COLO668 (cell line): Measurements from ENCODE around the gene IDH1.
"Not testable (repeated sequence)": the region's sequence is repeated elsewhere in the genome, so short reads cannot be mapped to it uniquely, and the experiment has no call there.

Experiments
- DNase-seq: peaks from one replicate; lab custom pipeline; 2025; ENCODE audit not compliant: unreplicated experiment; lab: John Stamatoyannopoulos, UW

IDH1 gene

DNA sequence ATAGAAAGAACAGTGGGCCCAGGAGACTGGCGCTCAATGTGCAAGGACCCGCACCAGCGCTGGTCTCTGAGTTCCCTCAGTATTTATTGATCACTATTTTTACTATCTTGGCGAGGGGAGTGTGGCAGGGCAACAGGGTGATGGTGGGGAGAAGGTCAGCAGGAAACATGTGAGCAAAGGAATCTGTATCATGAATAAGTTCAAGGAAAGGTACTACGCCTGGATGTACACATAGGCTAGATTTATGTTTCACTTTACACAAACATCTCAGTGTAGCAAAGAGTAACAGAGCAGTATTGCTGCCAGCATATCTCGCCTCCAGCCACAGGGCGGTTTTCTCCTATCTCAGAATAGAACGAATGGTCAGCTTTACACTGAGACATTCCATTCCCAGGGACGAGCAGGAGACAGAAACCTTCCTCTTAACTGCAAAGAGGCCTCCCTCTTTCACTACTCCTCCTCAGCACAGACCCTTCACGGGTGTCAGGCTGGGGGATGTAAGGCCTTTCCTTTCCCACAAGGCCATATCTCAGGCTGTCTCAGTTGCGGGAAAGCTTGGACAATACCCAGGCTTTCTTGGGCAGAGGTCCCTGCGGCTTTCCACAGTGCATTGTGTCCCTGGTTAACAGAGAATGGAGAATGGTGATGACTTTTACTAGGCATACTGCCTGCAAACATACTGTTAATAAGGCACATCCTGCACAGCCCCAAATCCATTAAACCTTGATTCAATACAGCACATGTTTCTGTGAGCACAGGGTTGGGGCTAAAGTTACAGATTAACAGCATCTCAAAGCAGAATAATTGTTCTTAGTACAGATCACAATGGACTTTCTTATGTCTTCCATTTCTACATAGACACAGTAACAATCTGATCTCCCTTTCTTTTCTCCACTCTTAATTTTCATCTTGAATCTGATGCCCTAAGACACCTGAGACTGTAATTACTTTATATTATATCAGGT, 2.3 kb upstream of the IDH1 start:
- DNase-seq: not testable (repeated sequence)

DNA sequence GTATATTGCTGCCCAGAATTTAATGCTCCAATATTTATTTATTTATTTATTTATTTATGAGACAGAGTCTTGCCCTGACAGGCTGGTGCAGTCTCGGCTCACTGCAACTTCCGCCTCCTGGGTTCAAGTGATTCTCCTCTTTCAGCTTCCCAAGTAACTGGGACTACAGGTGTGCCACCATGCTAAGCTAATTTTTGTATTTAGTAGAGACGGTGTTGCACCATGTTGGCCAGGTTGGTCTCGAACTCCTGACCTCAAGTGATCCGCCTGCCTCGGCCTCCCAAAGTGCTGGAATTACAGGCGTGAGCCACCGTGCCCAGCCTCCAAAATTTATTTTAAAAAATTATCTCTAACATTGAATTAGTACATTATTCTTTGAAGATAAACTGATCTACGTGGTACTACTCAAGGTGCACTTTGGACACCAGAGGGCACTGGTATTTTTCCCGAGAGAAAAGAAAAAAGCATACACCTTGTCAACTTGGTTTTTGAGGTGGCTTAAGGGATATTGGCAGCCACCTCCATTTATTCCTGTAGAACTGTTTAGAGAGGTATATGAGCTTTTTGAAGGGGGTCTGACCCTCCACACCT, 1.4 kb upstream of the IDH1 start:
- no peak for DNase-seq

DNA sequence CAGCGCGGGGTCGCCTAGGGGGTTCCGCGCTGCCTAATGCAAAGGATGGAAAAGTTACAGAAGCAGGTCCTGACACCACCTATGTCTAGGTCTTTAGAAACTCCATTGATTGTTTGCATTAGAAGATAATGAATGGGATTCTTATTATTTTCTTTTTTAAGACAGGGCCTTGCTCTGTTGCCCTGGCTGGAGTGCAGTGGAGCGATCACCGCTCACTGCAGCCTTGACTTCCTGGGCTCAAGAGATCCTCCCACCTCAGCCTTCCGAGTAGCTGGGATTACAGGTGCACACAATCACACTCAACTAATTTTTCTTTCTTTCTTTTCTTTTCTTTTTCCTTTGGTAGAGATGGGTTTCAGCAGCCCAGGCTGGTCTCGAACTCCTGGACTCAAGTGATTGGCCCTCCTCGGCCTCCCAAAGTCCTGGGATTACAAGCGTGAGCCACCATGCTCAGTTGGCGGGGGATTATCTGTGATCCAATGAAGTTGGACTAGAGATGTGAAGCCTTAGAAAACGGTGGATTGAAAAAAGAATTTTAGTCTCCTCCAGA, 761 bp upstream of the IDH1 start:
- DNase-seq: no peak

DNA sequence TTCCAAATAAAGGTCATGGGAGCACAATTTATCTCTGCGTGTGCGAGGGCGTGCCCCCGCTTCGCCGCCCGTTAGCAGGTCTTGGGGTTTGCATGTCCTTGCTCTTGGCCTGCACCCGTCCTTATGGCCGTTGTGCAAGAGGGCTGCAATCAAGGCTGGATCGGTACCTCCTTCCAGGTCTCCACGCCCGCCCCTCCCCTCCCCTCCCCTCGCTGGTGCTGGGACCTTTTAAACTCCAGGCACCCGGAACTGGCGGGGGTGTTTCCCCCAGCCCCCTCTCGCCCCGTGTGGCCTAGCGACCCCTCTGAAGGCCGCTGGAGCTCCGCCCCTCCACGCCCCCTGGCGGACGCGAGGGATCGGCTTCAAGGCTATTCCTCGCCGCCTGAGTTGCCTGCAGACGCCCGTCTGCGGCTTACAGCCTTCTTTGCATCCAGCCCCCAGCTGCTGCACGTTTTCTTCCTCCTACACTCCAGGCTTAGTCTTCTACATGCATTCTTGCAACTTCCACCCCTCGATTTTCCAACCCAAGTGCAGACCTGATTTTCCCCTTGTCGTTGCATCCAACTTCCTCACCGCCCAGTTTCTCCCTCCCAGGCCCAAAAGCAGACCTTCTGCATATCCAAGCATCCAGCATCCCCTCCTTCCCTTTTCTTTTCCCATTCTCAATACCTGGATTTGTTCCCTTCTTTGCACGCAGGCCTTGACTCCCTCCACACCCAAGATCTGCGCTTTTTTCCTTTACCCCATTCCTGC, 577 bp downstream of the IDH1 start:
- peak; percentile 82 for DNase-seq

DNA sequence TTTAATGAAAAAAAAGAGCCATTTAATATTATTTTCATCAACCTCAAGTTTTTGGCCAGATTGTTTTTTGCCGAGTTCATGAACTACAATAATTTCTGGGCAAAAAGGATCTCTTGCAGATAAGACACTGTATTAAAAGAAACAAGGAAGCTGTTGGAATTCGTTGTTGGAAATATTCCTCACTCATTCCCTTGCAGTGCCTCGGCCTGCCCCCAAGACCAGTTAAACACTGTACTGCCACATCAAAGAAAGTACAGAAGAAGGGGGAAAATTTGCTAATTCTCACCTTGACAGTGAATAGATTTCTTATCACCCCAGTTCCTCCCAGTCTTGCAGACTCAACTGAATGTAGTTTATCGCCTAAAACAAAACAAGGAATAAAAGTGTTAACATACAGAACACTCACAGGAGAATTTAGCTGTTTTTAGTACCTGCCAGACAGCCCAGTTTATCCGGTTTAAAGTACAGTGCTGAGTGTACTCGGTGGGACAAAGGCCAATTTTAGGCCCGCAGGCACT, 1.2 kb downstream of the IDH1 start:
- no peak for DNase-seq

DNA sequence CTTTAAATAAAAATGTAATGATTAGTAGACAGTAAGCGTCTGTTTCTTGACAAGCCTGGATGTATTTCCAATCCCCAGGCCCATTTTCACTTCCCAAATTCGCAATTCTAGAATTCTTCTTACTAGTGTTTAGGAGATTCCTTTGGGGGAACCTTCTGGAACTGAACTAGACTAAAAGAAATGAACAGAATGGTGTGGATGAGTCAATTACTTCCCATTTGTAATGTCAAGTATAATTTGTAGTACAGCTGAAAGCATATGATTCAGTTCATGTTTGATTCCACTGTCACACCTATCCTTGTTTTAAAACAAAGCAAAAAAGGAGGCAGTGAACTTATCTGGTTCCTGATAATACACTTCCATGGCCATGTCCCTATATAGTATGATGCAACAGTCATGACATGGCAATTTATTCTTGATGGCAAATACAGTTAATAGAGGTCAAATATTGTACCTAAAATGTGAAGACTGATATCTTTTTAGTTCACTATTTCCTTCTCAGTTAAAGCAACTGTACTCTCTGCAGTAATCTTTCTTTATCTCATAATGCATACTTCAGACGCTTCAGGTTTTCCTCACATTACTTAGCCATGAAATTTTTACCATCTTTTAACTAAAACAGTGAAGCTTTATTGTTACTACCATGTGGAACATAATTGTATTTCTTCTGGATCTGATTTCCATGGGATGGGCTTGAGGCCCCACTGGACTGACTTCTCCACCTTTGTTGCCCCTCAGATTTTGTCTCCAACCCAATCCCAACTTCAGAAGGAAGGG, 2.0 kb downstream of the IDH1 start:
- DNase-seq: no peak

DNA sequence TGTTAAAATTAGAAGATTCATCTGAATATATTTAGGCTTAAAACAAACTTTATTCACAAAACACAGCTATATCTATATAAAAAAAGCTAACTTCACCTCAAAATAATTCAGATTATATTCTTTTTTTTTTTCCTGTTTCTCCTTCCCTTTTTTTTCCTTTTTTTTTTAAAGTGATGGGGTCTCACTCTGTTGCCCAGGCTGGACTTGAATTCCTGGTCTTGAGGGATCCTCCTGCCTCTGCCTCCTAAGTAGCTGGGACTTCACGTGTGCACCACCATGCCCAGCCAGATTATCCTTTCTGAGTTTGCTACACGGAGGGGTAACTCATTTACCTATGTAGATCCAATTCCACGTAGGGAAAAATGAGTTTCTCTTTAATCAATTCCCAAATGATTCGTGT, 3.8 kb downstream of the IDH1 start:
- DNase-seq: no peak

DNA sequence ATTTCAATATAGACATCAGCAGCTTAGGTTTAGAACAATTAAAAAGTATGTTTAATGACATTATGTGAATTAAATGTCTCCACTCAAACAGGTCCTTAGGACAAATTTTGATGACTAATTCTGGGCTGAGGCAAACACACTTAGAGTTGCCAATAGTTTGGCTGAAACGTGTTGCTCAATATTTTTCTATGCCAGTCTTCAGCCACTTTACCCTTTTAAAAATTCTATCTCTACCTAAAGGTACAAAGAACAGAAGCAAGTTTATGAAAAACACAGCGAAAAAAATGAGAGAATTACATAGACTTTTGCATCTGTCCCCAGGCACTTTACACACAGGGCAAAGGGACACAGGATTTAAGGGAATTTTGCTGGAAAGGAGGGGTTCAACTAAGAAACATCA, 4.5 kb downstream of the IDH1 start:
- no peak for DNase-seq

DNA sequence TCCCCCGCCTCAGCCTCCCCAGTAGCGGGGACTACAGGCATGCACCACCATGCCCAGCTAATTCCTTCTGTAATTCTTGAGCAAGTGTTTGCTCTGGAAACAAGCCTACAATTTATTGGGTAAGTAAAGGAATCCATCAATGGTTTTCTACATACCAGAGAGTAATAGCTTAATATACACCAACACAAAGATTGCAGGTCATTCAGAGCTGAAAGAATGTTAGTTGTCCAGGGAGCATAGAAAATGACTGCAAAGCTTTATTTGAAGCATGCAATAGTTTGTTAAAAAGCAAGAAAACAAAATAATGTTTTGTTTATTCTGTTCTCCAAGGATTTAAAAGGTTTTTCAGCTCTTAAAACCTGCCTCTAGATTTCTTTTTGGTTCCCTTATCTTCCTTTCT, 5.6 kb downstream of the IDH1 start:
- no peak for DNase-seq

DNA sequence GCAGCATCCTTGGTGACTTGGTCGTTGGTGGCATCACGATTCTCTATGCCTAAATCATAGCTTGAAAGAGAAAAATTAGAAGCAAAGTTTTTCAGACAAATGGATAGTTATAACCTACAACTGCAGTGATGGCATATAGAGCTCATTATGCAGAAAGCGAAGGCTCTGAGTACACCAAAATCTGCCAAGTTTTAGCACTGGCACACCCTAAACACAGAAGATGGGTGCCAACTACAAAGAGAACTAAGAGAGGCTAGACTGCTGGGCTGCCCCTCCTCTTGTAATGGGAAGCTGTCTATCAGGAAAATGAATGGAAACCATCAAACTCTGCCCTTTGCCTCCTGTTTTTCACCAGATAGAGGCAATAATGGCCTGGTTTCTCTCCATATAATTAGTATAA, 6.3 kb downstream of the IDH1 start:
- no peak for DNase-seq

DNA sequence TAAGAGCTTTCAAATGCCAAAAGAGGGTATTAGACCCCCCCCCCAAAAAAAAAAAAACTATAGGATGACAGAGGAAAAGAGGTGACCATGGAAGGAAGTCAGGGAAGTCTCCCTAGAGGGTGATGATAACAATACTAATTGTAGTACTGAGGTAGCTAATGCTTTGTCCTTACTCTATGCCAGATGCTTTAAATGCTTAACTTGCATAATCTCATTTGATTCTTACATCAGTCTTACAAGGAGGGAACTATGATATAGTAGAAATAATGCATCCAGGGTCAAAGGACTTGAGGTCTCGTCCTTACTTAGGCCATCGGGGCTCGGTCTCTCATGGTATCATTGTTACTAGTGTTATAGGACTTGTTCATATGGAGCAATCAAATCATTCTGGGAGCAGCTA, 9.1 kb downstream of the IDH1 start:
- DNase-seq: no peak

DNA sequence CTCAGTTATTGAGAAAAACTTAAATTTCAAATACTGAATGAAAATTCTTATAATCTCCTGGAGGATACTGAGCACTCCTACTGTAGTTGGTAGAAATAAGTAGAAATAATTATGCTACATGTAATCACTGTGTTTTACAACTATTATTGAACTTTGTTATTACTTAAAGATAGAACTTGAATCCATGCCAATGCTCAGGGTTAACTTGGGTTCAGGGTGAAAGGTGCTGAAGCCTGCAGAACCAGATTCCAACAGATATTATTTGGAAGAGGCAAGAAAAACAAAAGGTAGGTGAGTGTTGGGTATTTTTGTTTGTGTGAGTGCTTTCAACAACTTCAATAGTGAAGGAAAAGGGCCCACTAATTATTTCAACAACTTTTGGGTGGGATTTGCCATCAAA, 10.4 kb downstream of the IDH1 start:
- DNase-seq: no peak

DNA sequence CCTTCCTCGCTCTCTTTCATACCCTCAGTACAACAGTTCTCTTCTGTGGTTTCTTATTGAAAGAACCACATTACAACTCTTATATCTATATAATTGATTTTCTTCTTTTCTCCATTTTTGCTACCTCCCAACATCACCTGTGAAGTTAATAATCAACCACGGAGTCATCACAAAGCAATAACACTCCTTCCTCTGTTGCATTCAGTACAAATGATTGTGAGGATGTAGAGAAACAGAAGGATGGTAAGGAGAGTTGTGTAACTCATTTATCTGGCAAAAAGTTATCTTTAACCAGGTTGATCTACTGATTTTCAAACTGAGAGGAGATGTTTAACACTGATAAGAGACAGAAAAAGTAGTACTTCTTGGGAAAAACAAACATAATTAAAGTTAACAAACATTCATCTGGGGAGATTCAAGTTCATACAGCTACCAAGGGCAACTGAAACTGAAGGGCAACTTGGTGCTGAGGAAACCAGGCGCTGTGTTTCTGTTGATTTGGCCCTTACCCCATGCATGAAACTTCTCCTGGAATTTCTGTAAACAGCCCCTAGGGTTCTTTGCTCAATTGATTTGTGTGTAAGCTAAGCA, 14.2 kb downstream of the IDH1 start:
- DNase-seq: no peak

DNA sequence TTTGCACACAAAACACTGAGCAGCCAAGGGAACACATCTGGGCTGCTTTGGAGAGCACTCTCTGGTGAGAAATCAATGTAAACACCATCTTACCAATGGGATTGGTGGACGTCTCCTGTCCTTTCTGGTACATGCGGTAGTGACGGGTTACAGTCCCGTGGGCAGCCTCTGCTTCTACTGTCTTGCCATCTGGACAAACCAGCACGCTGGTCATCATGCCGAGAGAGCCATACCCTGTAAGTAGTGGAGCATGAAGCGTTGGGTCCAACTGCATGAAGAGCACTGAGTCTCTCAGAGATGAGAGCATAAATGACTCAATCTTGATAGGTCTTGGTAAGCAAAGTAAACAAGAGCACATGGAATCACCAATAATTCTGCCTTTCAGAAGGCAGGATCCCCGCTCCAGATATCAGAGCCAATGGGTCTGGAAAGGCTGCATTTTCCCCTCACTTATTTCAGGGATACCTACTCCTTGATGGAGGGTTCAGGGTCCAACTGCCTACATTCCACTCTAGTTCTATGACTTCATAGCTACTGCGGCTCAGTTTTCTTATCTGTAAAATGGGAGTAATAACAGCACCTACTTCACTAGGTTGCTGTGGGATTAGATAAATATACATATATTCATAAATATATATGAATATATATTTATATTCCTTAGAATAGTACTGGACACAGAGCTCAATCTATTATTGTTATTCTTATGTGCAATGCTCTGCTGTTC, 14.9 kb downstream of the IDH1 start:
- no peak for DNase-seq

DNA sequence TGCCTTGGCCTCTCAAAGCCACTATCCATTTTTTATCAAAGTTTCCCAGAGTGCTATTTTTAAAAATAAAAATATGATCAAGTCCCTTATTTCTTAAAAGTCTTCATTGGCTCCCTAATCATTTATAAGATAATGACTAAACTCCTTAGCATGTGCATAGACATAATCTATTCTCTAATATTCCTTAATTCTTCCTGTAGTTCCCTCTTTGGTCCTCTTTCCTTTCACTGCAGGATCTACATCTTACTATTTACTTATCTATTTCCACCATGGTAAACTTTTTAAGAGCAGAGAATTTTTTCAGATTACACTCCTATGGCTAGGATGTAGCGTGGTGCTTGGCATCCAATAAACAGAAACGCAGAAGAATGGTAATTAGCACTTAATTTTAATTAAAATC, 19.0 kb downstream of the IDH1 start:
- DNase-seq: no peak

DNA sequence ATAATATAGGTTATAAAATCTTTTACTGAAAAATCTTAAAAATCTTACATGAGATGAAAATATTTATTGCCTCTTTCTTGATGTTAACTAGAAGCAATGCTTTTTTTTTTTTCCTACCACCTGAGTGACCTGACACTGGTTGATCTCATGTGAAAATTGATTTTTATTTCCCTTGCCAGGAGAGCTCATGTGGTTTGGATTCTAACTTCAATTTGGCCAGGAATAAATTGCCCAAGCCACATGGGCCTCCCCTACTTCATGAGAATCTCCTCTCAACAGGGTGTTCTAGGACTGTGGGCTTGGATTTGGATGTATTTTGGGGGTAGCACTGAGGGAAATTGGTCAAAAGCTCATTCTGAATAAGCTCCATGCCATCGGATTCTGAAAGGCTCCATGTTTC, 20.1 kb downstream of the IDH1 start:
- no peak for DNase-seq

DNA sequence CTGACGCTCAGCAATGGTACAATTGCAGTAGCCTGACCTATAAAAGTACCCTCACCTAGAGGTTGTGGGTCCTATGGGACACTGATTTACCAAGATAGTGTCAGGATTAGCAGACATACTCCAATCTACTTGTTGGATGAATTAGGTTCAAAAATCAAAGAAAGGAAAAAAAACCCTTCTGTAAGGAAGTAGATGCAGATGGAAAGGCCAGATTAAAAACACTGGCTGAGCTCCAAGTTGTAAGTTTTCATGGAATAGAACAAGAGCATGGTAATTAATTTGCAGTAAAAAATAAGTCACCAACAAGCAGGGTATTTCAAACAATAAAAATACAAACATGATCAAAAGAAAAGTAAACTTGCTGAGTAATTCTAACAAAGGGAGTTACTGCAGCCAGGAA, 26.4 kb downstream of the IDH1 start:
- DNase-seq: no peak

DNA sequence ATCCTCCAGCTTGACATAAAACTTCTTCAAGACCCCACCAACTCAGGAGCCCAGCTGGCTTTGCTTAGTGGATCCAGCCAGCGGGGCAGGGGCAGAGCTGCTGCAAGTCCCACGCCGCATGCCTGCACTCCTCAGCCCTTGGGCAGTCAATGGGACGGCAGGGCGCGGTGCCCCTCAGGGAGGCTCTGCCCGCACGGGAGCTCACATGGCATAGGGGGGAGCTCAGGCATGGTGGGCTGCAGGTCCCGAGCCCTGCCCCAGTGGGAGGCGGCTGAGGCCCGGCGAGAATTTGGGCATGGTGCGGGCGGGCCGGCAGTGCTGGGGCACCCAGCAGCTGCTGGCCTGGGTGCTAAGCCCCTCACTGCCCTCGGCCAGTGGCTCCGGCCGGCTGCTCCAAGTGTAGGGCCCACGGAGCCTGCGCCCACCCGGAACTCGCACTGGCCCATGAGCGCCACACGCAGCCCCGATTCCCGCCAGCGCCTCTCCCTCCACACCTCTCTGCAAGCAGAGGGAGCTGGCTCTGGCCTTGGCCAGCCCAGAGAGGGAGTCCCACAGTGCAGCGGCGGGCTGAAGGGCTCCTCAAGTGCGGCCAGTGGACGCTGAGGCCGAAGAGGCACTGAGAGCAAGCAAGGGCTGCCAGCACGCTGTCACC, 27.2 kb downstream of the IDH1 start:
- DNase-seq: no peak

DNA sequence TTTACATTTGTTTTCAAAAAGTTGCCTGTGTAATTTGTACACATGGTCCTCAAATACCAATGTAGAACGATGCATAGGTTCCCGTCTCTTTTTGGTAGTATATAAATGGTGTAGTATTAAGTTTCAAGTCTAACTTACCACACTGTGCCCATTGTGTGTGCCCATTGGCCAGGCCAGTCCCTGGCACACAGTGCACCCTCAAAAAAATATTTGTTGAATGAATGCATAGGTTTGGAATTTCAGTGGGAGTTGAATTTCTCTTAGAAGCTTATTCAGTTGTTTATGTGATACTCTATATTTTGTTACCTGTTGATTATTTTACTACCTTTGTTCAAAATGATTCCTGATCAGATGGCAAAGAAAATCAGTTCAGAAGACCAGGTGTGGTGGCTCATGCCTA, 30.1 kb downstream of the IDH1 start:
- DNase-seq: no peak
